GM19025 (cell line): ENCODE results near the gene CENPE.

ENCODE experiments used
- ATAC-seq: cut with Tn5 transposase; IDR thresholded peaks from one replicate; pipeline ENCODE4 v1.9.1; 2021; ENCODE audit warnings: mild to moderate bottlenecking, low read depth, moderate library complexity; ENCODE audit not compliant: unreplicated experiment

Gene CENPE

DNA sequence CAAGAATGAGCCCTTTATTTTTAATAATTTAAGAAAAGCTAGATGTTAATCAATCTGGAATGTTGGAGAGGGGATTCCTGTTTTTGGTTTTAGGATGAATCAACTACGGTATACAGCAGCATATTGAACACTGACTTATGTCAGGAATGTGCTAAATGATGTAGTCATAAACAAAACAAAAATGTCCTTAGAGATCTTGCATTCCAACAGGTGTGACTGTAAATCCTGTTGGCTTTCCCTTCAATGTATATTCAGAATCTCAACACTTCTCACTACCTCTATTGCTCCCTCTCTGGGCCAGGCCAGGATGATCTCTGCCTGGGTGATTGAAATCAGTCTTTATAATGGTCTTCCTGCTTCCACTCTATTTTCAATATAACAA is 60.7 kb downstream of the CENPE start:
- ATAC-seq: no peak

DNA sequence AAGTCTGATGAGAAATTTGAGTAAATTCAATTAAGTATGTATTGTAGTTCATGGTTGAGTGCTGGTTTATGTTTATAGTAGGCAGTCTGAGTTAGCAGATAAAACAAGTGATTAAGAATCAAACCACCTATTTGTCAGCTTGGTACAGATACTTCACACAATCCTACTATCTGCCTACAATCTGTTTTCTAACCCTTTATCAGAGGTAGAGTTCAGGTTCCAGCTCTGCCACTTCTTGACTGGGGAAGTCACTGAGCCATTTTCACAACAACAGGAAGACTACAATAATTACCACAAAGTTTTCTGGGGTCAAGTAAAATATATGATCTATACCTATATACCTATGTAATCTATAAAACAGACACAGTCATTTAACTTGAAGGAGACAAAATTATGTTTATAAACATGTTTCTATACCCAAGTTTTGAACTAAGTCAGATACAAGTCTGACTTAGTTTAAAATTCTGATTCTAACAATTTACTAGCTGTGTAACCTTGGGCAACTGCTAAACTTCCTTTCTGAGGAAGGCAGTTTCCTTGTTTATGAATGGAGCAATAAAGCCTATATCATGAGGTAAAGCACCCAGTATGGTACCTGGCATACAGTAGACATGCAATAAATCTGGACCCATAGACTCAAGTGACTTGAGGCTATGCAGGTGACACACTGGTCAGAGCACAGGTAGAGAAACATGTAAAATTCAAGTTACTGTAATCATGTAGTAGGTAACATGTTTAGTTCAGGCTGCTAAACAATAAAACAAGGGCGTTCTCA is 61.3 kb downstream of the CENPE start:
- no peak for ATAC-seq

DNA sequence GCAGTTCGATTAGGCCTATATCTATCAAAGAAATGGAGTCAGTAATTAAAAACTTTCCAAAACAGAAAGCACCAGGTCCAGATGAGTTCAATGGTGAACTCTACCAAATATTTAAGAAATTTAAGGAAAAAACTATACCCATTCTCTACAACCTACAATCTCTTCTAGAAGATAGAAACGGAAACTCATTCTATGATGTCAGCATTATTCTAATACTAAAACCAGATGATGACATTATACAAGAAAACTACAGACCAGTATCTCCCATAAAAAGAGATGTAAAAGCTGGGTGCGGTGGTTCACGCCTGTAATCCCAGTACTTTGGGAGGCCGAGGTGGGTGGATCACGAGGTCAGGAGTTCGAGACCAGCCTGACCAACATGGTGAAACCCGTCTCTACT is 69.0 kb downstream of the CENPE start:
- no peak for ATAC-seq

DNA sequence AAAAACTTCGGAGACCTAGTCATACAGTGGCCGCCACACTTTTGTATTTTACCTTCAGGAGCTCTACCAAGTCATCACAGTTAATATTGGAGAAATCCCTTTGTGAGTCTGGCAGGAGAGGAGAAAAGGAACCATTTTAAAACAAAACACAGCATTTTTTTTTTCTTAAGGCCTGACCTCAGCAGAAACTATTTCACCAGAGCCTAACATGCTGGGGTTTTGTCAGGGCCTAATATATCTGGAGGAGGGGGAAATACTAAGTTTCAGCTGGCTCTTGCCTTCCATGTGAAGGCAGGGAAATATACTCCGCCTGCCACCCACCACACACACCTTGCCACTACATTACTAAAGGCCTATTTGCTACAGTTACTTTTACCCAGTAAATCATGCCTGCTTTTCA is 72.0 kb downstream of the CENPE start:
- no peak for ATAC-seq

DNA sequence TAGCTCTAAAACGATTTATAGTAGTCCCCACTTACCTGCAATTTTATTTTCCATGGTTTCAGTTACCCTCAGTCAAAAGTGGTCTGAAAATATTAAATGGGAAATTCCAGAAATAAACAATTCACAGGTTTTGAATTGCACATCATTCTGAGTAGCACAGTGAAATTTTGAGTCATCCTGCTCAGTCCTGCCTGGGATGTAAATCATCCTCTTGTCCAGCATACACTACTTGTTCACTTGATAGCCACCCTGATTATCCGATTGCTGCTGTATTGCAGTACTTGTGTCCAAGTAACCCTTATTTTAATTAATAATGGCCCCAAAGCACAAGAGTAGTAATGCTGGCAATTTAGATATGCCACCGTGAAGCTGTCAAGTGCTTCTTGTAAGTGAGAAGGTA is 75.0 kb downstream of the CENPE start:
- no peak for ATAC-seq

DNA sequence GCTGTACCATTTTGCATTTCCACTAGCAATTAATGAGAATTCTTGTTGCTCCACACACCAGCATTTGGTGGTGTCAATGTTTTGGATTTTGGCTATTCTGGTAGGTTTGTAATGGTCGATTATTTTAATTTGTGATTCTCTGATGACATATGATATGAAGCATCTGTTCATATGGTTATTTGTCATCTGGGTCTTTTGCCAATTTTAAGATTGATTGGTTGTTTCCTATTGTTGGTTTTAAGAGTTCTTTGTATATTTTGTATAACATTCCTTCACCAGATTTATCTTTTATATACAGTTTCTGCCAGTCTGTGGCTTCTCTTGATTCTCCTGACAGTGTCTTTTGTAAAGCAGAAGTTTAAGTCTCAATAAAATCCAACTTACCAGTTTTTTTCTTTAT is 80.0 kb downstream of the CENPE start:
- no peak for ATAC-seq

DNA sequence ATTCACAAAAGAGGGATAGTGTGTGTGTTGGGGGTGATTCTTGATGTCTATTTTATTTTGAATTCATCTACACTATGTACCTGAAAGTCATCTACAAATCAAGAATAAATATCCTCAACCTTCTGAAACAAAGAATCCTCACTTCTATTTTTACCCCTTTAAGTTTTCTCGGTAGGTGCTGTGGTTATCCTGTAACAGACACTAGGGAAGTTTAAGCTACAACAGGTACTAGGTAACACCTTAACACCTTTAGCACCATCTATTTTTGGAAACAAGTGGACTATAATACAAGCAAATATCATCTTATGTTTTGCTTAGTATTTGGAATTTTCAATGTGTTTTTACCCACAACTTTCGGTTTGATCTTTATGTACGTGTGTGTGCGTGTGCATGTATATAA is 86.5 kb downstream of the CENPE start:
- no peak for ATAC-seq

DNA sequence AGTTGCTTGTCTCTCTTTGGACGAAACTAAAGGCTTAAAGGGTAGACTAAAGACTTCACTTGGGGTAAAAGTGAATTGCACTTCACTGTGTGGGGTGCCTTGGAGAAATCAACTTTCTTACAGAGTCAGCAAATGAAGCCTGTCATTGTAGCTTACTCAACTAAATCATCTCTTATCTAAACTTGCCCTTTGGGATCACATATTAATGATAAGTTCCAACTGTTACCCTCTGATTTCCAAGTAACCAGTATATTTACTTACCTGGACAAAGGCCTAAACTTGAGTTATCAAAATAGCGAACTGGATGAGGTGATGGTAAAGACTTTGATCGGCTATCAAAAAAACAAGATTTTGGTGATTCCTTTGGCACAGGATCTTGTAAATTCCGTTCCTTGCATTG is 89.6 kb downstream of the CENPE start:
- no peak for ATAC-seq

DNA sequence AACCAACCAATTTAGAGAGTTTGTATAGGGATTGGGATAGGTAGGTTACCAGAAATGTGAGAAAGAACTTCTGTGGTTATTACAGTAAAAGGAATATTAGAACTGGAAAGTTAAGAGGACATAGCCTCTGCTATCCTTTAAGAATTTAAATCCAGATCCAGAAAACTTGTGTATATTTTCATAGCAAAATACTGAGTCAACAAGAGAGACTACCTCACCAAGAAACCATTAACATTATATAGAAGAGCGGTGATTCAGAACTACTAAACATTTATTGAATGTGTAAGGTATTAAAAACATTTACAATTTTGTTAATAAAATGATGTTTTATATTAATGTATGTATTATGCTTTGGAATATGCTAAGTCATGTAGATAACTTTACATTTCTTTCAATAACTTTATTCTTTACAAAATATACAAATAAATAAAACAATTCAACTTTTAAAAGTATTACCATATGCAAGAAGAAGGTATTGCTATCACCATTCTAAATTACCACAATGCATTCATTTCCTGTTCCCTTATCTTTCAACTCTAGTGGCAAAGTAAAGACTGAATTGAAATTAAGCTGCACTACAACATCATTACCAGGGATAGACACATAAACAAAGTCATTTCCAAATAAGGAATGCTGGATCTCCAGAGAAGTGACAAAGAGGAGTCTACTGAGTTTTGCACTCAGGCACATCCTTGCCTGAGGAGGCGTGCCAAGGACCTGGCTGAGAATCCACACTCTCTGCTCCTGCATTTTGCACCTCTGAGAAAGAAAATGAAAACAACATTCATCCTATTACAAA is 92.4 kb downstream of the CENPE start:
- no peak for ATAC-seq

DNA sequence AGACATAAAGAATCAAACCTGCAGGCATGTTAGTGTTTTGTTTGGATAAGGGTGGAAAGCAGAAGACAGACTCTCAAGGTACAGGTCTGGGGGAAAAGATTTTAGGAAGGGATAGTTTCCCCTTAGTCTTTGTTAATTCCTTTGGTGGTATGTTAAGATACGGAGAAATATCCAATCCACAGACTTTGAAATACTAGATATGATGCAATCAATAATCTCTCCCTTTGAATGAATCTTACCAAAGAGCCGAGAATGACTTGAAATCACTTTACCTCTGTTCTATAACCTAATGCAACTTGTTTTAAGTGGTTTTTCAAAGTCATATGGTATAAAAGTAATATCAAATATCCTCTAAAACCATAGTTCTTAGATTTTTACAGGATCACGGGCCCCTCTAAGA is 93.3 kb downstream of the CENPE start:
- ATAC-seq: no peak

DNA sequence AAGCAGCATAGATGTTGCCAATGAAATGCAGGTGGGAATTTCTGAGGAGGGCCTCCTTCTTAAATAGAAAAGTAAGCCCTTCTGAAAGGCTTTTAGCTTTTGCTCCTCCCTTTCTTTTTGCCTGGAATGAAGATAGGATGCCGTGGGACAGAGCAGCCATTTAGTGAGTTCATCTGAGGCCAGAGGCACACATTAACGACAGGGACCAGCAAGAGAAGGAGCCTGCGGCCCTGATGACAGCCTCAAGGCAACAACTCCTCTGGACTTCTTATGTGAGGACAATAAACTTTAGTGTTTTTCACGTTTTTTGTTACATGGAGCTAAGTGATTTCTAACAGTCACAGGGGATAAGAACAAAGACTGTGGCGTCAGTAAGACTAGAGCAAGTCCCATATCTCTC is 97.5 kb downstream of the CENPE start:
- ATAC-seq: no peak

DNA sequence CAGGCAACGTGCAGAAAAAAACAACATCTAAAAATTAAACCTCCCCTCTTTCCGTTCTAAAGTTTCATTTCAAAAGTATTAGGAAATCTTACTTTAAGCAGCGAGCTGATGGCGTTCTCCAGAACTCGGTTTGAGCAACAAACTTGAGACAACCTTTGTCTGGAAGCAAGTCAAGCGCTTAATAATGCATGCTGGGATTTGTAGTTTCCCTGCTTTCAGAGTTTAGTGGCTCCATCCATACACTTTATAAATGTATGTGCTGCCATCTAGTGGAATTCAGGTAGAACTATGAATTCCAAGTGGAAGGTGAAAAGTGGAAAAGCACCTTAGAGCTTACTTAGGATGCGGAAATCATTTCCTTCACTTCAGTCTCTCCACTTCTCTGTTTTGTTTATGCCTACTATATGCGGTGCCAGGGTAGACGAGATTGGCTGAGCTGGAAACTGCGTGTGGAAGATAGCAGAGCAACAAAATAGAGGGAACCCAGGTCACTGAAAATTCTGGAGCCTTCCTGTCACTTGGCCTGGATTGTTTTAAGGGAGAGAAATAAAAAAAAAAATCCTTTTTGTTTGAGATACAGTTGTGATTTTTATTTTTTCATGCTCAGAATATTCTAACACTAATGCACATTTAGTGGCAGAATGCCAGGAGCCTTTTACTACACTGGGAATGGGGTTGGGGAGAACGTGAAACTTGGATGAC is 98.3 kb downstream of the CENPE start, which contains the start of gene BDH2:
Gene BDH2 (minus strand): TSS at position 144 of the 702 bp plus-strand sequence. CDS start 3,580 bp downstream, outside the sequence.
- peak; percentile 94 for ATAC-seq

DNA sequence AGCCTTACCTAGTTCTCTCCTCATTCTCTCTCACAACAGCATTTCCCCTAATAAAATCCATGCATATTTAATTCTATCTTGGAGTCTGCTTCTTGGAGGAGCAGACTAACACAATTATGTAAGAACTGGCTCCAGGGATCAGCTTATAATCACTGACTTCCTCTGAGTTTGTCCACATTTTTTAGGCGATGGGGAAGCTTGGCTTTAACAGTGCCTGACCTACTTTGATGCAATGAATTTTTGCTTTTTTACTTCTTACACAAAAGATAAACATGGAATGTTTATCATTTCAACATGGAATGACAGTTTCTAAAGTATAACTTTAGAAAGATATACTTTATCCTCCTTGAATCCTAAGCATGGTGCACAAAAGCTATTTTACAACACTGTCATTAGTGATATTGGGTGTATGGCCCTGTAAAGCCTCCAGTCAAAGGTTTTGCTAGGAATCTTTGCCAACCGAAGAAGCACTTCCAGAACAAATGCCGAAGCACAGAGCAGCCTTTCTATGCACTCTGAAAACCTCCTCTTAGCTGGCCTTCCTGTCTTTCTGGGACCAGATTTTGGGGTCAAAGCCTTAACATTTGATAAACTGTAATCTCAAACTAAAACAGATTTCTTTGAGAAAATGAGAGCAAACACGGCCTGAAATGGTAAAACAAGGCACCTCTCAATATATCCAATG is 99.2 kb downstream of the CENPE start:
- ATAC-seq: no peak

DNA sequence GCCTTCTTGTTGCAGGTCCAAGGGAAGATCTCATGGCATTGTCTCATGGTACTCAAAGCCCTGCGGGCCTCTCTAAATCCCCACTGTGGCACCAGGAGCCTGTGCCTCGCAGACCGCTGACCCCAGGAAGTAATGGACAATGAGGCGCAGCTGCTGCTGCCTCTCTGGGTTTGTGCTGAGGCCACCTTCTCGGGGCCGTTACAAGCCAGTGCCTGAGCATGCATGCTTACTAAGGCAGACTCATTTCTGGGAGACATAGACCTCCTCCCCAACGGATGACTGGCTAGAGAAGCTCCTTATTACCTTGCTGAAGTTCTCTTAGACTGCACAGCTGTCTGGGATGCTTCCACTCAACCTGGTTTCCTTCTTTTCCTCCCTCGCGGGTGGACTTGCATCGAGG is 99.8 kb downstream of the CENPE start:
- ATAC-seq: no peak

DNA sequence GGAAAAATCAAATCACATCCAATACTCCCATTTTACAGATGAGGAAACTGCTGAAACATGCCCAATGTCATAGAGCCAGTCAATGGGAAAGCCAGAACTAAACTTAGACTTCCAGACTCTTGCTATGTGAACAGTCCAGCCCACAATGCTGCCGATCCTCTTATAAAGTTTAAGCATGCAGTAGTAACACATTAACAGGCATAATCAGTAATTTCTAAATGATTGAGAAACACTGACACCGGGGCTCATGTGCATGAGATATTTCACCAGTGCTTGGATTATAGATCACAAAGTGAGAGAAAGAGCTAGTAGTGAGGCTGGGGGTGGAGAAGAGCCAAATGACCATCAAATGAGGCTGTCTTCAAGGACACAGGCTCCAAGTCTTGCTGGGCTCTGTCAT is 101.0 kb downstream of the CENPE start:
- ATAC-seq: no peak

DNA sequence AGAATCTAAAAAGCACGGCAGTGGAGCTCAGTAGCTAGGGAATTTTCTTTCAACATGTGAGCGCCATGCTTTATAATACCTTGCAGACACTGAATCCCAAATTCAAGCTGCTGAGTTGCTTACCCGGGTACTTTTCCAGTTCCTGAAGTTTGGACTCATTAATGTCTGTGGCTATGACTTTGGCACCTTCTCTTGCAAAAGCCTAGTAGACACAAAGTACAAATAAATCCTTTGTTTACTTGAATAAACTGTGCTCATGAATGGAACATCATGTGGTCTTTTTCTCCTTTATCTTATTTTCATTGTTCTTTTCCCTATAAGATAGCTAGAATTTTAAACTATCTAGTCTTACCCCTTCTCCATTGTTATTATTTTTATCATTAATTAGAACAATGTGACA is 103.1 kb downstream of the CENPE start:
- ATAC-seq: no peak

DNA sequence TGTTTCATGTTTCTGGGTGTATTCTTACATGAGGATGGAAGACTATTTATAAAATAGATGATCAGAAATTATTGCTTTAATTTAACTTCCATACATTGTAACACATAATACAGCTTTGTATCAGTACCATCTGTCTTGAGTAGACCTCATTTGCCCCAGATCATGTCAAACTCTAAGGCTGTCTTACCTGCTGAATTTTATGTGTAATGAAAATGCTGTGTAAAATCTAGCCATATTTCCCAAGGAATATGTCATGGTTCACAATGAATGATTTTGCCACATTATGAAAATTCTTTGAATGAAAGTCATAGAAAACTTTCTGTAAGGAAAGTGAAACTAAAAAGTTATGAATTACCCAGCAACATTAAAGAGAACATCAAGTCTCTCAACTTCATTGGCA is 105.9 kb downstream of the CENPE start:
- ATAC-seq: peak; percentile 39

DNA sequence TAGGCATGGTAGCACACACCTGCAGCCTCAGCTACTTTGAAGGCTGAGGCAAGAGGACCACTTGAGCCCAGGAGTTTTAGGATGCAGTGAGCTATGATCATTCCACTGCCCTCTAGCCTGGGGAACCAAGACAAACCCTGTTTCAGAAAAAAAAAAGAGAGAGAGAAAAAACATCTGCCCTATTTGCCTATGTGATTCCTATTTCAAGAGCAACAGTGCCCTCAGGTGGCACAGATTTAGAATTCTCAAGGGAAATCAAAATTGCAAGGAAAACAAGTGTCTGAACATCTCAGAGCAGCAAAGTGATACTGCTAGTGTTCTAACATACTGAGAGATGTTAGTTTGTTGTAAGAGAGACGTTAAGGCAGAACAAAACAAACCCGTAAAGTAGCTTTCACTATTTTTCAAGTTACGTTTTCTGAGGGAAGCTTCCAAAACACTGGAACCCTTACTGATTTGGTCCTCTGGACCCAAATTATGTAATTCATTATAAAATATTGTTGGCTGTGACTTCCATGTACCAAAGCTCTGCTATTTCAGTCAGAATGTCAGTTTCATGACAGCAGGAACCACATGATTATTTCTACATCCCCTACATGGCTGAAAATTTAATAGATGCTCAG is 106.4 kb downstream of the CENPE start:
- ATAC-seq: no peak

DNA sequence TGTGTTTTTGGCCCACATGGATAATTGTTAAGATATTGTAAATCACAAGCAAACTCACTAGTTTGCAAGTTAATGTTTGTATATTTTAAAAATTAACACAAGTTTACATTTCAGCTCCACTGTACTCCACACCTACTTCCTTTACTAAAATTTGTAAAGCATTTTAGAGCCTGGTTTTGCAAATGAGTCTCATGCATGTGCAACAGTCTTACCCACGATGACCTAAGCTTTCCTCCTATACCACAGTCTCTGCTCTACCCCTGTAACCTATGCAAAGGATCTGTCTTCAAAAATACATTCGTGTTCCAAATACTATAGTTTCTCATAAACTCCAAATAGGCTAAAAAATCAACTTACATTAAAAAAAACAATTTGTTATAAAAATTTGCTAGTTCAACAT is 108.7 kb downstream of the CENPE start:
- no peak for ATAC-seq

DNA sequence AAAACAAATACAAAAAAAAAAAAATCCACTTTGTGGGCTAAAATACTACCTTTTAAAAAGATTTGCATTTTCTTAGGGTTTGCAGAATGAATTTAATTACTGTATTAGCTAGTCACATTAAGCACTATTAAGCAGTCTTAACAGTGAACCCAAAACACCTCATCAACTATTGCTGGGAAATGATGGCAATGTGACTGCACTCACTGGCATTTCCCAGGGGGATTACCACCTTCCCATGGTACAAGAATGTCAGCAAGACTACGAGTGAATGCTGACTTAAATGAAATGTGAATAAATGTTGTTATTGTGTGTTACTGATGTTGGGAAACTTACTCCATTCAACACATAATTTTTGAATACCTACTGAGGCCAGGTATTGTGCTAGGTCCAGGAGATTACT is 111.6 kb downstream of the CENPE start:
- ATAC-seq: no peak
